HL-60/S4 treated with retinoic acid at 250 ng/mL for 4 days and 3 days (cell line): ENCODE results near the gene PRR3.

ENCODE experiments used
- in situ Hi-C: fragments of 300-500 bp; cut with MboI; formaldehyde crosslinking; loops from 2 replicates; pipeline ENCODE4 v1.7.0; 2022; ENCODE audit warnings: low sequenced_read_pairs

The PRR3 gene

GRCh38 chr6:30533460-30534294 lies 23.4 kb upstream of the PRR3 start:
- in situ Hi-C loops, result loop anchor here (5.0 kb wide), 1 partner anchor 36 kb away; no protein-coding TSS in a partner anchor

GRCh38 chr6:30537931-30538330 lies 19.2 kb upstream of the PRR3 start:
- in situ Hi-C loops, result no loop called here

GRCh38 chr6:30541515-30542403 lies 15.3 kb upstream of the PRR3 start:
- in situ Hi-C loops, result no loop called here

- in situ Hi-C loops, result no loop called here
Measured at GRCh38 chr6:30542404-30542725, 14.7 kb upstream of the PRR3 start.

- in situ Hi-C loops, result no loop called here
Measured at GRCh38 chr6:30542915-30543314, 14.2 kb upstream of the PRR3 start.

- in situ Hi-C loops, result no loop called here
Measured at GRCh38 chr6:30543821-30544220, 13.3 kb upstream of the PRR3 start.

- in situ Hi-C loops, result no loop called here
Measured at GRCh38 chr6:30544666-30545272, 12.3 kb upstream of the PRR3 start.

- in situ Hi-C loops, result no loop called here
Measured at GRCh38 chr6:30547454-30547853, 9.6 kb upstream of the PRR3 start.

GRCh38 chr6:30548375-30548774 lies 8.7 kb upstream of the PRR3 start:
- in situ Hi-C loops, result no loop called here

- in situ Hi-C loops, result no loop called here
Measured at GRCh38 chr6:30554404-30554803, 2.7 kb upstream of the PRR3 start.

- in situ Hi-C loops, result no loop called here
Measured at GRCh38 chr6:30554962-30555815, 1.9 kb upstream of the PRR3 start.

- in situ Hi-C loops, result no loop called here
Measured at GRCh38 chr6:30555816-30556065, 1.4 kb upstream of the PRR3 start.

GRCh38 chr6:30556066-30556905 lies 809 bp upstream of the PRR3 start, which contains the start of gene GNL1:
Gene GNL1 (minus strand): TSS chr6:30556489. CDS start chr6:30556203, 286 bp downstream.
- in situ Hi-C loops, result no loop called here

- in situ Hi-C loops, result no loop called here
Measured at GRCh38 chr6:30557683-30557981, 537 bp downstream of the PRR3 start.

GRCh38 chr6:30560930-30561329 lies 3.8 kb downstream of the PRR3 start:
- in situ Hi-C loops, result no loop called here

GRCh38 chr6:30562470-30563425 lies 5.7 kb downstream of the PRR3 start:
- in situ Hi-C loops, result no loop called here

- in situ Hi-C loops, result no loop called here
Measured at GRCh38 chr6:30564114-30564513, 7.0 kb downstream of the PRR3 start.

GRCh38 chr6:30565772-30566171 lies 8.7 kb downstream of the PRR3 start:
- in situ Hi-C loops, result no loop called here

GRCh38 chr6:30568245-30568644 lies 11.2 kb downstream of the PRR3 start:
- in situ Hi-C loops, result no loop called here
